Measurements from ENCODE around the gene INTS14. TPM values are rescaled to one million over a fixed set of nuclear protein-coding genes. Genes with fewer than 3 reads are reported as not detected.

INTS14 gene
- total RNA-seq, 1 experiment from 2014 or later: 44.7 TPM

GRCh38 chr15:65558997-65559760 lies 51.8 kb downstream of the INTS14 start:
- H3K56ac ChIP-seq (ENCODE audit: insufficient read length, low read depth, low read length): no peak overlapping the region
- H3K9me3 ChIP-seq (ENCODE audit: control insufficient read depth, low read depth, low read length): no peaks in the 10 kb centered on the region
- H3K27me3 ChIP-seq (ENCODE audit: insufficient read depth, low read length): no peaks in the 10 kb centered on the region
- H2BK12ac ChIP-seq (ENCODE audit: insufficient read length, low read depth, low read length): no peak overlapping the region
- no peak overlapping the region for H3K9ac ChIP-seq (ENCODE audit: extremely low read depth, insufficient read length, low read length)
- H4K8ac ChIP-seq (replicated peaks; ENCODE audit: insufficient read length, low read depth, low read length): no peak overlapping the region
- no peaks in the 10 kb centered on the region for H3K23me2 ChIP-seq (ENCODE audit: insufficient read length, low read depth, low read length, poor library complexity, severe bottlenecking)
- Mint-ChIP-seq H3K36me3 (ENCODE audit: insufficient read depth in 1 of 3, low read depth in 3 of 3) (peaks cover 78 to 96% (median 88%) of the 10 kb centered on the region in 3 experiments), H3K9me3 (no peaks in the 10 kb centered on the region), H3K27ac (no peak overlapping the region), H3K4me3 (no peak overlapping the region), H3K4me1 (no peaks in the 10 kb centered on the region), H3K27me3 (ENCODE audit: low read depth) (no peaks in the 10 kb centered on the region)
- no peak overlapping the region for H2BK120ac ChIP-seq (ENCODE audit: low read depth, low read length, poor library complexity, severe bottlenecking)
- H4K91ac ChIP-seq (ENCODE audit: insufficient read length, low read depth, low read length): no peak overlapping the region
- no peak overlapping the region for H3K4me2 ChIP-seq (ENCODE audit: insufficient read depth, insufficient read length, low read length)
- H2BK5ac ChIP-seq (ENCODE audit: insufficient read length, low read length): no peak overlapping the region
- TF ChIP-seq CTCF (conservative IDR thresholded peaks at IDR 0.05): no peak
- H3K4ac ChIP-seq (ENCODE audit: low read depth, low read length): no peak overlapping the region
- H3K23ac ChIP-seq (ENCODE audit: insufficient read length, low read depth, low read length): no peak overlapping the region
- no peak overlapping the region for H2BK15ac ChIP-seq (ENCODE audit: low read depth, low read length)
- no peak overlapping the region for H3K14ac ChIP-seq (ENCODE audit: insufficient read depth, low read length)
- H3K79me1 ChIP-seq (ENCODE audit: insufficient read depth, low read depth, low read length, poor library complexity, severe bottlenecking): no peaks in the 10 kb centered on the region
- H3T11ph ChIP-seq (ENCODE audit: low read length): no peak overlapping the region
- H4K20me1 ChIP-seq (ENCODE audit: control insufficient read depth, insufficient read depth, insufficient read length): no peaks in the 10 kb centered on the region
- DNase-seq: no peak
- H3K4me1 ChIP-seq (ENCODE audit: insufficient read depth, low read length): no peaks in the 10 kb centered on the region
- no peak overlapping the region for H3K27ac ChIP-seq (ENCODE audit: insufficient read length, low read depth, low read length)
- no CpG with 5 or more reads among the region's 6 CpGs for WGBS (ENCODE audit: extremely low coverage, insufficient read length, low lambda C conversion rate)
- no peaks in the 10 kb centered on the region for H3K79me2 ChIP-seq (ENCODE audit: insufficient read depth, low read length)
- H2BK20ac ChIP-seq (ENCODE audit: low read depth, low read length, poor library complexity, severe bottlenecking): no peak overlapping the region
- no peak overlapping the region for H4K5ac ChIP-seq (ENCODE audit: insufficient read length, low read depth, low read length)
- H2AFZ ChIP-seq (ENCODE audit: low read length): no peak overlapping the region
- no peak overlapping the region for H3K18ac ChIP-seq (ENCODE audit: insufficient read length, low read depth, low read length)
- H2AK5ac ChIP-seq (ENCODE audit: insufficient read length, low read length): no peak overlapping the region
